ENCODE results near the gene CEP170B.

- TF ChIP-seq, protein P1, sequence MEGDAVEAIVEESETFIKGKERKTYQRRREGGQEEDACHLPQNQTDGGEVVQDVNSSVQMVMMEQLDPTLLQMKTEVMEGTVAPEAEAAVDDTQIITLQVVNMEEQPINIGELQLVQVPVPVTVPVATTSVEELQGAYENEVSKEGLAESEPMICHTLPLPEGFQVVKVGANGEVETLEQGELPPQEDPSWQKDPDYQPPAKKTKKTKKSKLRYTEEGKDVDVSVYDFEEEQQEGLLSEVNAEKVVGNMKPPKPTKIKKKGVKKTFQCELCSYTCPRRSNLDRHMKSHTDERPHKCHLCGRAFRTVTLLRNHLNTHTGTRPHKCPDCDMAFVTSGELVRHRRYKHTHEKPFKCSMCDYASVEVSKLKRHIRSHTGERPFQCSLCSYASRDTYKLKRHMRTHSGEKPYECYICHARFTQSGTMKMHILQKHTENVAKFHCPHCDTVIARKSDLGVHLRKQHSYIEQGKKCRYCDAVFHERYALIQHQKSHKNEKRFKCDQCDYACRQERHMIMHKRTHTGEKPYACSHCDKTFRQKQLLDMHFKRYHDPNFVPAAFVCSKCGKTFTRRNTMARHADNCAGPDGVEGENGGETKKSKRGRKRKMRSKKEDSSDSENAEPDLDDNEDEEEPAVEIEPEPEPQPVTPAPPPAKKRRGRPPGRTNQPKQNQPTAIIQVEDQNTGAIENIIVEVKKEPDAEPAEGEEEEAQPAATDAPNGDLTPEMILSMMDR (IDR thresholded peaks at IDR 0.05): no peak
- TF ChIP-seq POLR2A (IDR thresholded peaks at IDR 0.05): no peak
These were observed 18.1 kb downstream of the CEP170B start for GRCh38 chr14:104882991-104883660.
